ENCODE measurements around the gene FZD10.

Gene FZD10

GRCh38 chr12:130162267-130162666 is at the start of gene FZD10:
FZD10 (plus strand) TSS chr12:130162464; CDS start chr12:130162943, 479 bp downstream.
- DNase-seq (ENCODE audit: low spot score), result peak; percentile 60

DNA sequence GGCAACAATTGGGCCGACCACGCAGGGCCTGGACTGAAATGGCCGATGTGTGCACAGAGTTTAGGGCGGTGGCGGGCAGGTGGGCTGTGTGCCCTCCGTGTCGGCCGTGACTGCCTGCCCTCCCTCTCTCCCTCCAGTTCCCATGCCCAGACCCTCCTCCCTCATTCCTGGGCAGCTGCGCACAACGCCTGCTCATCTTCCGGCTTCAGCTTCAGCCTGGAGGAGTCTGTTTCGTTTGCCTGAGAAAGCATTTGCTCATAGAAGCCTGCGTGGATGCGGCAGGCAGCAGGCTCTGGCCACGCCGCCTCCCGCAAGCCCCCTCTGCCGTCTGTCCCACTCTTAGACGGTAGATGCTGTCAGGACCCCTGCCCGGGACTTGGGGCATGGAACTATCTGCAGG is 47.3 kb upstream of the FZD10 start:
- DNase-seq (ENCODE audit: low spot score), result no peak

- DNase-seq (ENCODE audit: low spot score), result no peak
Measured at GRCh38 chr12:130115646-130116045, 46.6 kb upstream of the FZD10 start.

- DNase-seq (ENCODE audit: low spot score), result no peak
Measured at GRCh38 chr12:130116791-130117190, 45.5 kb upstream of the FZD10 start.

- DNase-seq (ENCODE audit: low spot score), result no peak
Measured at GRCh38 chr12:130117233-130117632, 45.0 kb upstream of the FZD10 start.

DNA sequence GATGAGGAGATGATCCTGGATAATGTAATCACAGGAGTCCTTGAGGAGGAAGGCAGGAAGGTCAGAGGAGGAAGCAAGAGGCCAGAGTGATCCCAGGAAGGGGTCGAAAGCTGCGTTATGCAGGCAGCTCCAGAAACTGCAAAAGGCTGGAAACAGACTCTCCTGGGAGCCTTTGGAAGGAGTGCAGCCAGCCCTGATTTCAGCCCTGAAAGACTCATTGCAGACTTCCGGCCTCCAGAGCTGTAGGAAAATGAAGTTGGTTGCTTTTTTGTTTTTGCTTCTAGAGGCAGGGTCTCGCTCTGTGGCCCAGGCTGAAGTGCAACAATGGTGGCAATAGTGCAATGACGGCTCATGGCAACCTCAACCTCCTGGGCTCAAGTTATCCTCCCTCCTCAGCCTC is 44.6 kb upstream of the FZD10 start:
- no peak for DNase-seq (ENCODE audit: low spot score)

DNA sequence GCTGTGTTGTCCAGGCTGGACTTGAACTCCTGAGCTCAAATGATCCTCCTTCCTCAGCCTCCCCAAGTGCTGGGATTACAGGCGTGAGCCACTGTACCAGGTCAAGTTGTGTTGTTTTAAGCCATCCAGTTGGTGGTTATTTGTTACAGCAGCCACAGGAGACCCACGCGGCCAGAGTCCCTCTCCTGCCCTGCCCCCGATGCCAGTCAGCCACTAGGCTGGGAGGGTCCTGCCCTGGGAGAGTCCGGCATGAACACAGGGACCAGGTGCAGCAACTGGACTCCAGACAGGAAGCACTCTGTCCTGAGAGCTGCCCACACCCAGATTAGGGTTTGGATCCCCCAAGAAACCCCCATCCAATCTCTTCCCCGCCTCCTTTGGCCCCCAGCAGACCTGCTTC is 44.1 kb upstream of the FZD10 start:
- DNase-seq (ENCODE audit: low spot score), result no peak

DNA sequence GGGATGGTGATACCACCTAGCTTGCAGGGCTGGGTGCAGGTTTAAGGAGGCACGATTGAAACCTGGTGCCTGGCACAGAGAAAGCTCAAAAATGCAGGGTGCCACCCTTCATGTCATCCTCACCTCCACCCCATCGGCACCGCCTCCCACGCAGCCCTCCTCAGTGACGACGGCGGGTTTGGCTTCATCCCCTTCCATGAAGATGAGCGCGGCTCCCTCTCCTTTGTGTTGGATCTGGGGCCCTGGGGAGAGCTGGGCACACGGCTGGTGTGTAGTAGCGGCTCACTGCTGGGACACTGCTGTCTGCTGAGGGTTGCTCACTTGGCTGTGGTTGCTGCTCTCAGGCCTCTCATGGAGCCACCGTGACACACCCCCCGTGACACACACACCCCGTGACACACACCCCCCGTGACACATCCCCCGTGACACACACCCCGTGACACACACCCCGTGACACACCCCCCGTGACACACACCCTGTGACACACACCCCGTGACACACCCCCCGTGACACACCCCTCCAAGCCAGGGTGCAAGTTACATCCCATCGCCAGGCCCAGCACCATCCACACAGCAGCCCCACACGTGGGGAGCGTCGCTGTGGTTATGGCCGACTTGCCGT is 42.9 kb upstream of the FZD10 start:
- DNase-seq (ENCODE audit: low spot score), result no peak

GRCh38 chr12:130120012-130120805 is 42.1 kb upstream of the FZD10 start:
- DNase-seq (ENCODE audit: low spot score), result no peak

DNA sequence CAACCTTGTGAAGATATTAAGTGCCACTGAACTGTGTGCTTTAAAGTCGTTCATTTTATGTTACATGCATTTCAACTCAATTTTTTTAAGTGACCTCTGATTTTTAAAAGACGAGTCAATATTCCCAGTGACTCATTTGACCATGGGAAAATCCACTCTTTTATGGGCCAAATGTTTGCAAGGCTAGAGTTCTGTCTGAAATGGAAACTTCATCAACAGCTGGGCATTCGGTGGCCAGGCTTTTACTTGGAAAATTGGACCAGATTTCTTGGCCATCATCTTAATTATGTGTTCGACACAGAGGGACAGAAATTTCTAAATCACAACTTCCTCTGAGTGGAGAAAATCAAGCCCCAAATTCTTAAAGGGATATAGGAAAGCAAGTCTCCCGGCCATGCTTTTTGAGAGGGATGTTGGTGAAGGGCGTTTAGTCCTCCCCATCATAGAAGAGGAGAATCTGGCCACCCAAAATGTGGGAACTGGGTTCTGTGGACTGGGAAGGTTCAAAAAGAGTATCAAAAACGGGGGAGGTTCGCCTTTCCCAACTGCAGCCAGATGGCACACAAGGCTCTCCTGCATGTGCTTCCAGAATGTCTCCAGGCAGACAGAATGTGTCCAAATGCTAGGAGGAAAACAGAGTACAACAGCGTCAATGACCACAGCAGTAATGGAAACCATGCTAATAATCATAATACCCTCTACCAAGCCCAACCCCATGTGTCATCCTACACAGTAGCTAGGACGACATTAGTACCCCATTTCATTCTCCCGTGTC is 40.9 kb upstream of the FZD10 start:
- no peak for DNase-seq (ENCODE audit: low spot score)

DNA sequence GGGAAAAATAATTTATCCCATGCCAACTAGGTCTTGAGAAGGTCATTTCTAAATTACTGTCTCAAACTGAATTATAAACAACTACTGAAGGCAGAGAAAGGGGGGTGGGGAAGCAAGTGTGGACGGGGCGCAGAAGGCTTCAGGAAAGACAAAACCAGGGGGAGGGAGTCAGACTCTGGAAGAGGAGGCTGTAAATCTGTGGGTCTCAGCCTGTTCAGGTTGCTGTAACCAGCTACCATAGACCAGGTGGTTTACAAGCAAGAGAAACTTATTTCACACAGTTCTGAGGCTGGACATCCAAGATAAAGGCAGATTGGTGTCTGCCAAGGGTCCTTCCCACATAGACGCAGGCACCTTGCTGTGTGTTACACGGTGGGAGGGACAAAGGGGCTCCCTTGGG is 39.9 kb upstream of the FZD10 start:
- DNase-seq (ENCODE audit: low spot score), result no peak

DNA sequence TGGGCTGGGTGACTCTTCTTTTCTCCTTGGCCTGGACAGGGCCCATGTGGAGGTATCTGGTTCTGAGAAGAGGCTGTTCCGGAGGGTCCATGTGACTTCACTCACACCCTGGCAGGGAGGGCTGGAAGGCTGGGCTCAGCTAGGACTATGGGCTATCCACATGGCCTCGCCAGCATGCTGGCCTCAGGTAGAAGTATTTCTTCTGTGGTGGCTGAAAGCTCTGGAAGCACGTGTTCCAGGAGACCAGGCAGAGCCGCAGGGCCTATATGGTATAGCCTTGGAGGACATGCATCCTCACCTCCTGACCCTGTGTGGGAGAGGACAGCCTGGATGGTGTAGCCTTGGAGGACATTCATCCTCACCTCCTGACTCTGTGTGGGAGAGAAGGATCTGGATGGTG is 38.2 kb upstream of the FZD10 start:
- no peak for DNase-seq (ENCODE audit: low spot score)

- no peak for DNase-seq (ENCODE audit: low spot score)
Measured at GRCh38 chr12:130124605-130125244, 37.5 kb upstream of the FZD10 start.

DNA sequence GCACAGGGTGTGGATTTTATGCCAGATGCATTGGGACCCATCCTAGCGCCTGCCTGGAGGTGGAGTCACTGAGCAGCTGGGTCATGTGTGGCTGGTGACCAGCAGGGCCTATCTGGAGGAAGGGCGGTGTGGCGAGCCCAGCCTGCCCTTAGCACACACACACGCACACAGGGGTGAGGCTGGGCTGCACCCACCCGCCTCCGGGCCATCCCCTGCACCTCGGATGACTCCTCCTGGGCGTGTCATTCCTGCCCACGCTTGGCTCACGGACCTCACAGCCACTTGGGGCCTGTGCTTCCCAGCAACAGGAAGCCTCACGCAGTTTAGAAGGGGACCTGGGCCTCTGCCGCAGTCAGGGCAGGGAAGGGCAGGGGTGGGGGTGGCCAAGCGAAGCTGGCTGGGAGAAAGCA is 36.2 kb upstream of the FZD10 start:
- DNase-seq (ENCODE audit: low spot score), result no peak

GRCh38 chr12:130127532-130127911 is 34.7 kb upstream of the FZD10 start:
- no peak for DNase-seq (ENCODE audit: low spot score)

DNA sequence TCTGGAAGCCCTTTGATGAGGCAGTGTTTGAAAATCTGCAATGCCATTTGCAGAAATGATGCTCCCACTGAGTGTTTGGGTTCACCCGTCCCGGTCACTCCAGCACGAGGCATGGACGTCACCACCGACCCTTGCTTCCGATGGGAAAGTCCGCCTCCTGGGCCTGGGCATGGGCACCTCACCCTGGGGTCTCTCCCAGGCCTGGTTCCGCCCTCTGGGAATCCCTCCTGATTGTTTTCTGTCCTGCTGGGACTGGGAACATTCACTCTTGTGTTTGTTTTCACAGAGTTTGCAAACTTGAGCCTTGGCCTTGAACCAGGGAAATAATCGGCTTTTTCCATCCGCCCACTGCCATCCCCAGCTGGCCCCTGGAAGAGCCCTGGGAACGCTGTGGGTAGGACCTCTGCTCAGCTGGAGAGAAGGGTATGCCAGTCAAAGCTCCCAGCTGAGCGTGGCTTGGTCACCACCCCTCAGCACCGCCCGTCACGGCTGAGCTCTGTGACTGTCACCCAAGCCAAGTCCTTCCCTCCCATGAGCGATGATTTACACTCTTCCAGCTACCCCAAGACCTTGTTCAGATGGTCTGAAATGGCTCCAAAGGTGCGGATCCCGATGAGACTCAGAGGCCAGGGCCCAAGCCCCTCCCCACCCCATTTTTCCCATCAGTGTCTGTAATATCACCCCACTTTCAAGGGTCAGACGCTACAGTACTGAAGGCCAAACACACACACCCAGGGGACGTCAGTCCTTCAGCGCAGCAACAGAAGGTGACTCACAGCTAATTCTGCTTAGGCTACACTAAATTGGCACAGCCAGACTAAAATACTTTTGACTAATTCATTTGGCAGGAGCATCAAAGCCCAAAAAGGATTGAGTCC is 34.1 kb upstream of the FZD10 start:
- no peak for DNase-seq (ENCODE audit: low spot score)

DNA sequence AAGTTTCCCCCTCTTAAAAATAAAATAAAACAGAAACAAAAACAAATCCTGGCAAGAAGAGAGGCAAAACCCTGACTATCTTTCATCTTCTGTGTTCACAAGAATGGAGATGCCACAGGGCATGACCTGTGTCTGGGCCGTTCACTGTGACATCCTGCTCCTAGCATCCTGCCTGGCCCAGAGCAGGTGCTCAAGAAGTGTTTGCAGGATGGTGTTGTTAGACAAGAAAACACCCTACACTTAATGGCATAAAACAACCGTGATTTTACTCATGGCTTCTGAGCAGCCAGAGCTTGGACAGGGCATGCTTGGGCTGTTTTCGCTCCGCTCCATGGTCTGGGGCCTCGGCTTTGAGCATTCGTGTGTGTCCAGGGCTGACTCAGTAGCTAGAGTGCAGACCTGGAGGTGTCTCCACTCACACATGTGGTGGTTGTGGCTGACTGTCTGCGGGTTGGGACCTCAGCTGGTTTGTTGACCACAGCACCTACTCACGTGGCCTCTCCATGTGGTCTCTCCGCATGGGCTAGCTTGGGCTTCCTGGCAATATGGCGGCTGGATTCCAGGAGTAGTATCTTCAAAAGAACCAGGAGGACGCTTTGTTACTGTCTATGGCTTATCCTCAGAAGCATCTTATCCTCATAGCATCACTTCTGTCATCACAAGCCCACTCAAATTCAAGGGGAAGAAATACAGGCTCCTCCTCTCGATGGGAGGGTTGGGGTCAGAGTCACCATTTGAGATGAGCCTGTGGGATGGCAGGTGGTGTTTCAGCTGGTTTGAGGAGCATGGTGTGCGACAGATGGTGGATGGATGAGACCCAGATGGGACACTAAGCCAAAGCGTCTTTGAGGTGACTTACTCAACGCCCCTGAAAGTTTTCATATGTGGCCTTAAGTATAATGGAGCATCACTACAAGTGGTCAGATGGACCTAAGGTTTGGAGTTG is 33.2 kb upstream of the FZD10 start:
- DNase-seq (ENCODE audit: low spot score), result no peak

DNA sequence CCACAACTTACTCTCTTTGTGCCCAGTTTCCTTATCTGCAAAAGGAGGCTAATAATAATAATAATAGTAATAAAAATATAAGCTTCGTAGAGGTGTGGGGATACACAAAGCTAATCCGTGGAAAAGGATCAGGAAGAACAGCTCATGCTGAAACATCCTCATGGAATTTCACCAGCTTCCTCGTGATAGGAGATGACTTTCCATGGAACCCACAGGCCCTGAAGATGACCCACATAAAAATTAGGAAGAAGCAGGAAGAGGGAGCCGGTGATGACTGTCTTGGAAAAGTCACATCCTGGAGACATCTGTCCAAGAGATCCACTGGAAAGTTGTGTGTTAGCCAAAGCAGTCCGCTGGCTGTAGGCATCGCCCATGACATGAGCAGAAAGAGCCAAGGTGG is 31.9 kb upstream of the FZD10 start:
- DNase-seq (ENCODE audit: low spot score), result no peak

DNA sequence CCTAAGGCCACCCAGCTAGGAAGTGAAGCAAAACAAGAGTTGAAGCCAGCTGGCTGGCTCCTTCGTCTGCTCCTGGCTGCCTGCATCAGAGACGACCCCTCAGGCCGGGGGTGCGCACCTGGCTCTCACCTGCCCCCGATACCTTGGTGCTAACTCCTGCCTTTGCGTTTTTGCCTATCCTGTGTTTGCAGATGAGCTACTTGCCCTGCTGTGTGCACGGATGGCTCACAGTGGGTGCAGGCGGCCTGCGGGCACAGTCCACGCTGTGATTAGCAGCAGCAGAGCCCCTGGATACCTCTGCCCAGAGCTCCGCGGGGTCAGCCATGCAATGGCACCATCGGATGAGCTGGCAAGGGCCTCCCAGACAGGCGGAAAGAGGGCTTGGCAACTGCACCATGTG is 31.2 kb upstream of the FZD10 start:
- DNase-seq (ENCODE audit: low spot score), result no peak

- DNase-seq (ENCODE audit: low spot score), result no peak
Measured at GRCh38 chr12:130131801-130132200, 30.5 kb upstream of the FZD10 start.
